SW480 (cell line): ENCODE measurements around the gene OR2T34.
"Not testable (repeated sequence)": the region's sequence is repeated elsewhere in the genome, so short reads cannot be mapped to it uniquely, and the experiment has no call there.

Experiments
- DNase-seq: peaks from one replicate; pipeline ENCODE4 v3.0.0-alpha.2; 2016; ENCODE audit warnings: low spot score

OR2T34 gene, protein sequence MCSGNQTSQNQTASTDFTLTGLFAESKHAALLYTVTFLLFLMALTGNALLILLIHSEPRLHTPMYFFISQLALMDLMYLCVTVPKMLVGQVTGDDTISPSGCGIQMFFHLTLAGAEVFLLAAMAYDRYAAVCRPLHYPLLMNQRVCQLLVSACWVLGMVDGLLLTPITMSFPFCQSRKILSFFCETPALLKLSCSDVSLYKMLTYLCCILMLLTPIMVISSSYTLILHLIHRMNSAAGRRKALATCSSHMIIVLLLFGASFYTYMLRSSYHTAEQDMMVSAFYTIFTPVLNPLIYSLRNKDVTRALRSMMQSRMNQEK

DNA sequence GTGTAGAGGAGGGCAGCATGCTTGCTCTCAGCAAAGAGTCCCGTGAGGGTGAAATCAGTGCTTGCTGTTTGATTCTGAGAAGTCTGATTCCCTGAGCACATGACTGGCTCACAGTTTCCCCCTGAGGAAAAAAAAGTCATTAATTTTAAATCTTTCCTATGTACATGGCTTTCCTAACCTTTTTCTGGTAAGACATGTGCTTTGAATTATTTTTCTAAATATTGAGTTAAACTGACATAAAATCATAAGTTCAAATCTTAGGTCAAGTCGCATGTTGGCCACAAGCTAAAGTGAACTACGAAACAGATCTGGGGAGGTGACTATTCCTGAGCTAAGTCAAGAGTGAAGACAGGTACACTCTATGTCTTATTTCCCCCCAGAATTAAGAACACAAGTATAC is at the start of gene OR2T34:
OR2T34 (minus strand) TSS at position 101 of the 400 bp plus-strand sequence; CDS start at position 101, 0 bp downstream.
- not testable (repeated sequence) for DNase-seq

DNA sequence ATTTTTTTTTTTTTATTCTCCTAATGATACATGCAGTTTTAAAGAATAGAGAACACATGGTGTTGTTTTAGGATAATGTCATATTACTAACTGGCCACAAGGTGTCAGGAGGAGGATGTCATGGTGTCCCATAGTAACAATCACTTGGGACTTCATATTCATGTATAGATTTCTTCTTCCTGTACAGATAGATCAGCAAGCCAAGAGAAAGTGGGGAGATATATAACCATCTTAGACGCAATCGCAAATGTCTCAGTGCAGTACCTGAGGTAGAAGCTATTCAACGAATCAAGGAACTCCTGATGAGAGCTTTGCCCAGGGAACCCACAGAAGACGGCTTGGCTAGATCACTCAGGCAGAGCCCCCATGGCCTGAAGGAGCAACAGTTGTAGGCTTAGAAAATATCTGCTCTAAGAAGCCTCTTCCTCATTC is 48.0 kb upstream of the OR2T34 start:
- DNase-seq = peak; percentile 34

DNA sequence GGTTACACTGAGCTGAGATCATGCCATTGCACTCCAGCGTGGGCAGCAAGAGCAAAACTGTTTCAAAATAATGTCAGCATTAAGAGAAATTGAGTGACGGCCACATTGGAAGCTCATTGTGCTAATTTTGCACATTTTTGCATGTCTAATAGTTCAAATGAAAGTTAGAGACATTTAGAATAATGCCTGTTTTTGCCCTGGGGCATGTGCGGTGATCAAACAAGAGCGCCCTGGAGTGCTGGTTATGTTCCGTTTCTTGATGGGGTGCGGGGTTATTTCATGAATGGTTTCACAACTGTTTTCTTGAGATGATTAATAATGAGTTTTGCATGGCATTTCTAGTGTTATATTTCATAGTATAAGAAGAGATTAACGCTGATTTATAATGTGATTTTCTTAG is 47.2 kb upstream of the OR2T34 start:
- no peak for DNase-seq

DNA sequence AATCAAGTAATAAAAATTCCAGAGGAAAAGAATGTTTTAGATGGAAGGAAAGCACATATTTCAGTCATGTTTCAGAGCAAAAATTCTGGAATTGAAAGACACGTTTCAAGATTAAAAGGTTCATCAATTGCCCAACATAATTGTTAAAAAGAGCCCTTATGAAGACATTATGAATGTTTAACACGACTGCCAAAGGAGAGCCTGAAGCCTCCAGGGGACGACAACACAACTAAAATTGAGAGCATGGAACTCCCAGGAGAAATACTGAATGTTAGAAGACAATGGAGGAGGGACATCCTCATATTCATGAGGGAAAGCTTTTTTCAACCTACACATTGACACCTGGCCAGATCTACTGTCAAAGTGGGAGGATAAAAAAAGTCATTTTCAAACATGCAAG is 44.3 kb upstream of the OR2T34 start:
- peak; percentile 9 for DNase-seq

DNA sequence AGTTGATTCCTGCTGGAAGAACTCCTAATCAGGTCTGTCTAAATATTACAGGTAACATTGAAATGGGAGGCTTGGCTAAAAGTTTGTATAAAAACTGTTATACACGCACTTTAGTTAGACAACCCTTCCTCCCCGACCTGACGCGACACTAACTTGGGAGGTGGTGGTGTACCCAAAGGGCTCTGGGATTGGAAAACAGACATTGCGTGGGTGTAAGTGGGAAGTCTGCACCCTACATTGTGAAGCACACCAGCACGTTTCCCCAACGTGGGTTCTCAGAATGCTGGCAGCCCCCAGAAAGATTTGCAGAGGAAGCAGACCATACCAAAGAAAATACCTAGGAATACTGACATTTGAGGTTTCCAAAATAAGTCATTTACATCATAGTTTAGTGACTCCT is 43.6 kb upstream of the OR2T34 start:
- no peak for DNase-seq

DNA sequence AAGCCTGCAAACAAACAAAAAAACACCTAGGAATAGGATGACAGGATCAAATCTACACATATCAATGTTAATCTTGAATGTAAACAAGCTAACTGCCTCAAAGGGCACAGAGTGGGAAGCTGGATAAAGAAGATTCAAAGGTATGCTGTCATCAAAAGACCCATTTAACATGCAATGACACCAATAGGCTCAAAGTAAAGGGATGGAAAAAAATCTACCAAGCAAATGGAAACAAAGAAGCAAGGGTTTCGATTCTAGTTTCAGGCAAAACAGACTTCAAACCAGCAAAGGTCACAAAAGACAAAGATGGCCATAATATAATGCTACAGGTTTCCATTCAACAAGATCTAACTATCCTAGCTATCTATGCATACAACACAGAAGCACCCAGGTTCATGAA is 39.2 kb upstream of the OR2T34 start:
- no peak for DNase-seq

DNA sequence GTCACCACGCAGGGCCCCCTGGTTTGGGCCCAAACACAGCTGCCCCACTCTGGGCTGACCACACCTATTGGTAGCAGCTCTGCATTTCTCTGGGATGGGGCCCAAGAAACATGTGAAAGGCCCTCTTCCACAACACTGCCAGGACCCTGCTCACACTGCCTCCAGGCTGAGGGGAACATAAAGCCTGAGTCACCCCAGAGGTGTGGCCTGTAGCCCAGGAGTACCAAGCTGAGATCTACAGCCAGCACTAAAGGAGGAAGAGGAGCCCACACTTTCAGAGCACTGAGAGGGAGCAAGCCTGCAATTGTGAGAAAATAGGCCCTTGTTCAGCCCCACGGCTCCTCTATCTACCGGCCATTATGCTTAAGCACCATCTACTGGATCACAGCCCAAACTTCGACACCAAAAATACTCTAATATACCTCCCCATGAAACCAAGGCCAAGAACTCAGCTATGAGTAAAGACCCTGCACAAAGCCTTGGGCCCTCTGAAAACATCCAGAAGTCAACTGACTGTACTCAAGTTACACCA is 37.4 kb upstream of the OR2T34 start:
- no peak for DNase-seq

DNA sequence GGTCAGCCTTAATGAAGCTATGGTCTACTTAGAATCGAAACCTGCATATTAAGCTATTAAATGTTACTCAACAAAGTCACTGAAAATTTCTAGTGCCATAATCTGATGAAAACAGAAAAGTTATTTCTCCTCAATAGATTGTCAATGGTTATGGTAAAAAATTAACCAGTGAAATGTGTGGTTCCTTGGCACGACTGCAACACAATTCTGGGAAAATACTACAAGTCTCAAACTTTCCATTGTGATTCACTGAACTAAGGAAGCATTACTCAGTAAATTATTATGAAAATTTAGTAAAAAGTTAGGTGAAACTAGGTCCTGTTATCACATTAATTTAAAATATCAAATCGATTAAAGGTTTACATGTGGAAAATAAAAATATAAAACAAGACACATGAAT is 35.7 kb upstream of the OR2T34 start:
- DNase-seq = no peak

DNA sequence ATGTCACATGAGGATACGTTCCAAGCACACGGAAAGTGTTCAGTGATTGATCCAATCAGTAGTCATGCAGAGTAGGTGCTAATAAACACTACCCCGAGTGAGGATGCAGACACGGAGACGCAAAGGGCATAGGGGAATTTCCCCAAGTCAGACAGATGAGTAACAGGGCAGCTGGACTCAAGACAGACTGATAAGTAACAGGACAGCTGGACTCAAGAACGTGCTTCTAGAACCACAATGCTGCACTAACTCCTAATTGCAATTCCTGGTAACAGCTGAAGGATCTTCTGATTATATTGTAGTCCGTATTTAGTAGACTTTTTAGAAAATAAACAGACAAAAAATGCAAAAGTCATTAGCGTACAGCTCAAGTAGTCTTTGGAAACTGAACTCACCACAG is 24.8 kb upstream of the OR2T34 start:
- DNase-seq = no peak

DNA sequence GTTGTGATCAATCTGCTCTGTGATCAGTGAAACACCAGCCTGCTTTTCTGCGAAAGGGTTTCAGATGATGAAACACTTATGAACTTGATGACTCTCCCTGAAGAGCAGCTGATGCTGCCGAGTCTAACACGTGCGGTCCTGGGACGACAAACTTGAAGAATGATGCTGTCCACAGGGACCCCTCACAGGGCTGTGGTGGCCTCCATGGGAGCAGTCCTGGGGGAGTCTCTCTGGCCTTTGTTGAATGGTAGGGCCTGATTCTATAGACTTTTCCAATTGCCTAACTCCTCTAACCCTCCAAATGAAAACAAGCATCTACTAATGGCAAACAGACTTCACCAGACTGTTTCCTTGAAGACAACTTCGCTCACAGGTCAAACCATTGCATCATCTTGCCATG is 23.0 kb upstream of the OR2T34 start, which contains the start of gene OR2T10:
OR2T10 (minus strand) TSS at position 112 of the 400 bp plus-strand sequence. CDS start 3,932 bp downstream, outside the sequence.
- no peak for DNase-seq

DNA sequence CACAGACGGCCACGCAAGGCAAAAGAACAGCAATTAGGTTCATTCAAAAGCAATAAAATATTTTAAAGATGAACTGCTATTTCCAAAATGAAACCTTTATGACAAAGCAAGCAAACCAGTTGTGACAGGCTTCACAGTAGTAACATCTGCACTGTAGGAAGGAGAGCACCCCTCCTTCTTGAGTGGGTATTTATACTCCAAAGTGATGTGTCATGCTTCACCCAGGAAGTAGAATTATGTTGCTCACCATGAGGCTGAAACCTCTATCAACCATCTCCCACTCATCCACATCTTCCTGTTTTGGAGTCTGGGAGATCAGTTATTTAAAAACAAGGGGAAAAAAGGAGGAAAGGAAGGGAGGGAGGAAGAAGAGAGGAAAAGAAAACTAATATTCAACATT is 22.1 kb upstream of the OR2T34 start:
- no peak for DNase-seq

DNA sequence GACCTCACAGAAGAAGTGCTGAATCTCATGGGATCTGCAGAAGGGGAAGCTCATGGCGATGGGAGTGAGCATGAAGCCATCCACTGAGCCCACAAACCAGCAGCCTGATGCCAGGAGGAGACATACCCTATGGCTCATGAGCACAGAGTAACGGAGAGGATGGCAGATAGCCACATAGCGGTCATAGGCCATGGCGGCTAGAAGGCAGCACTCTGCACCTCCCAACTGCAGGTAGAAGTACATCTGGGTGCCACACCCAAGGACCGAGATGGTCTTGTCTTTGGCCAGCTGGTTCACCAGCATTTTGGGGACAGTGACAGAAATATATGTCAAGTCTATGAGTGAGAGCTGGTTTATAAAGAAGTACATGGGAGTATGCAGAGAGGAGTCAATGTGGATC is 18.7 kb upstream of the OR2T34 start:
- DNase-seq = no peak

DNA sequence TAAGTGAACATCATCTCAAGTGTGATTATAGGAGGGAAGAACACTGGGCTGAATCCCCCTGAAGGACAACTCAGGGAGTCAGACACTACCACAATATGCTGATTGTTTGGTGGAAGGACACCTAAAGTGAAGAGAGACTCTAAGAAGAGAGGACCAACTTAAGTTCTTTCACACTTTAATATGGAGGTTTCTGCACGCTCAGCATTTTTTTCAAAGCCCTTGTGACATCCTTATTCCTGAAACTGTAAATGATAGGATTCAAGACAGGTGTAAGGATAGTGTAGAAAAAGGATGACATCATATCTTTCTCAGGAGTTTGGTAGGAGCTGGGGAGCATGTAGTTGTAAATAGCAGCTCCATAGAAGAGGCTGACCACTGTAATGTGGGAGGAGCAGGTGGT is 18.1 kb upstream of the OR2T34 start:
- no peak for DNase-seq

DNA sequence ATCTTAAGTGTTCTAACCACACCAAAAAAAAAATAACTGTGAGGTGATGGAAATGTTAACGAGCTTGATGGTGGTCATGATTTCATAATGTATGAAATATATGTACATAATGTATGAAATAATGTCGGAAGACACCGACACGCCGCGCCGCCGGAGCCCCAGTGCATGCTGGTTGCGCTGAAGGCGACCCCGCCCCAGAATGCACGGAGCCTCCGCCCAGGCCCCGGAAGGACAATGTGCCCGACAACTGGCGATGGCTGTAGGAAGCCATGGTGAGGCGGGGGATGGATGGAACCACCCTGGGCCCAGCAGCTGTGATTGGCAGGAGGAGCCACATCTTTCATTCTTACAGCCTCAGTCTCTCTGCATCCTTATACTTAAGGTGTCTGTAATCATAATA is 15.5 kb upstream of the OR2T34 start:
- DNase-seq = no peak

DNA sequence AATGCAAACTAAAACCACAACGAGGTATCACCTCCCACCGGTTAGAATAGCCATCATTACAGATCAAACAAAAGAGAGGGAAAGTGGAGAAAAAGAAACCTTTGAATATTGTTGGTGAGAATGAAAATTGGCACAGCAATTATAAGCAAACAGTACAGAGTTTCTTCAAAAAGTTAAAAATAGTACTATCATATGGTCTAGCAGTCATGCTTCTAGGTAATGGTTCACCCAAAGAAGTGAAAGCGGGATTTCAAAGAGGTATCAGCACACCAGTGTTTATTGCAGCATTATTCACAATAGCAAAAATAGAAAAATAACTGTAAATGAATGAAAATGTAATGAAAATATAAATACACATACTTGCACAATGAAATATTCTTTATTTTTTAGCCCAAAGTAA is 14.8 kb upstream of the OR2T34 start:
- DNase-seq = no peak

DNA sequence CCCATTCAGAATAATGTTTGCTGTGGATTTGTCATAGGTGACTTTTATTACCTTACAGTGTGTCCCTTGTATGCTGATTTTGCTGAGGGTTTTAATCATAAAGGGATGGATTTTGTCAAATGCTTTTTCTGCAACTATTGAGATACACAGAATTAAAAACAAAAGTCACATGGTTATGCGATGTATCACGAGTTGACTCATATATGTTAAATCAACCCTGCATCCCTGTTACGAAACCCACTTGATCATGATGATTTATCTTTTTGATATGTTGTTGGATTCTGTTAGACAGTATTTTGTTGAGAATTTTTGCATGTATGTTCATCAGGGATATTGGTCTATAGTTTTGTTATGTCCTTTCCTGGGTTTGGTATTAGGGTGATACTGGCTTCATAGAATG is 10.7 kb upstream of the OR2T34 start:
- DNase-seq = no peak

DNA sequence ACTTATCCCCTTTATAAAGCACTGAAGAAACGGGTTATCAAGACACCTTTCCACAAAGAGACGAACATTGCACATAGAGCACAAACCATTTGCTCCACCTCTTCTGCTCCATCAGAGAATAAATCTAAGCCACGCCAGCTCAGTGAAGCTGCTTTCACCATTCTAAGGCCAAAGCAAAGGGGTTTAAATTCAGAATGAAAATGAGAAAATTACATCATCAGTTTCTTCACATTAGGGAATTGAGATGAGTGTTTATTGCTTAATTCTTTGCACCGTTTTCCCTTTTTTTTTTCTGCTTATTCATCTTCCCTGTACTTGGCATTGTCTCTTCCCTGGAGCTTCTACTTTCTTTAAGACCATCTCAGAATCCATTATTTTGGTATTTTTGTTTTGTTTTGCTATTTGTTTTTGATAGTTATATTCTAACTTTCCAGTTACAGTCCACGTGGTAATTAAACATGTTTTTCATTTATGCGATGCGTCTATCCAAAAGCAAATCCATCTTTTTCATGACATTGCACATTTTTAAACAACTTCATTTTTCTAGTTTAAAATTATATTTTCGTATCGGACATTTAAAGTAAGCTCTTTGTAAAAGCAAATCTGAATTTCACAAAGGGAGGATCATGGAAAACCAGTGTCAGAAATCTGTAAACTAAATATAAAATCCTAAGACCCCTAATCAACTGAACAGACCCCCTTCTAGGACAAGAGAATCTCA is 1.9 kb upstream of the OR2T34 start:
- DNase-seq = no peak

DNA sequence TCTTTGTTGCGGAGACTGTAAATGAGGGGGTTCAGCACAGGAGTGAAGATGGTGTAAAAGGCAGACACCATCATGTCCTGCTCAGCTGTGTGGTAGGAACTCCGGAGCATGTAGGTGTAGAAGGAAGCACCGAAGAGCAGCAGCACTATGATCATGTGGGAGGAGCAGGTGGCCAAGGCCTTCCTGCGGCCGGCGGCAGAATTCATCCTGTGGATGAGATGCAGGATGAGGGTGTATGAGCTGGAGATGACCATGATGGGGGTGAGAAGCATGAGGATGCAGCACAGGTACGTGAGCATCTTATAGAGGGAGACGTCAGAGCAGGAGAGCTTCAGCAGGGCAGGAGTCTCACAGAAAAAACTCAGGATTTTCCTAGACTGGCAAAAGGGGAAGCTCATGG is 701 bp downstream of the OR2T34 start:
- DNase-seq = not testable (repeated sequence)

DNA sequence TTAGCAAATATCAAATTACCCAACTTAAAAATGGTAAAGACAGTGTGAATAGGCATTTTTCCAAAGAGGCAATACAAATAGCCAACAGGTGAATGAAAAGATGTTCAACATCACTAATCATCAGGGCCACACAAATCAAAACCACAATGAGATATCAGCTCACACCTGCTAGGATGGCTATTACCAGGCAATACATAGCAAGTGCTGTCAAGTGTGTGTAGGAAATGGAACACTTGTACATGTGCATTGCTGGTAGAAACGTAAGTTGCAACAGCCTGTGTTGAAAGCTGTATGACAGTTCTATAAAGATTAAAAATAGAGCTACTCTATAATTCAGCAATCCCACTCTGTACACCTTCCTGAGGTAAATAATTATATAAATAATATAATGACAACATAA is 2.5 kb downstream of the OR2T34 start:
- not testable (repeated sequence) for DNase-seq

DNA sequence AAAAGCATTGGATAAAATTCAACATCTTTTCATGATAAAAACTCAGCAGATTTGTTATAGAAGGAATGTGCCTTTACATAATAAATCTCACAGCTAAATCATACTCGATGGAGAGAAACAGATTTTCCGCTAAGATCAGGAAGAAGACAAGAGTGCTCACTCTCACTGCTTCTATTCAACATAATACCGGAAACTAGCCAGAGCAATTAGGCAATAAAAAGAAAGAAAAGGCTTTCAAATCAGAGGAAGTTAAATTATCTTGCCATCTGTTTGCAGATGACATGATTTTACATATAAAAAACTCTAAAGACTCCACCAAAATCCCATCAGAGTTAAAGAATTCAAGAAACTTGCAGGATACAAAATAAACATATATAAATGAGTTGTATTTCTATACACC is 3.7 kb downstream of the OR2T34 start:
- not testable (repeated sequence) for DNase-seq

DNA sequence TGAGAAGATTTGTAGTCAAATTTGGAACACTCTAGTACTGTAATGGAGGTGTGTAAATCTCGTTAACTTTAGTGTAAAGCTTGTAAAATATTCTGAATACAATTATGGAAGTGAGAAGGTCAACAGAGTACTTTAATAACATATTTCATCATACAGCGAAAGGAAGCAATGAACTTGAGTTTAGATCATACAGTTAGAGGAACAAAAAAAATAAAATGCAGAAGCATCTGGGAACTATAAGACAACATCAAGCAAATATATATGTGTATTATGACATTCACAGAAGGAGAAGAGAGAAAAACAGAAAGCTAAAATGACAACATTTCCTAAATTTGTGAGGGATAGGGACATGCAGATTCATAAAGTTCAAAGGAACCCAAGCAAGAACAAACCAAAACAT is 5.5 kb downstream of the OR2T34 start:
- not testable (repeated sequence) for DNase-seq

DNA sequence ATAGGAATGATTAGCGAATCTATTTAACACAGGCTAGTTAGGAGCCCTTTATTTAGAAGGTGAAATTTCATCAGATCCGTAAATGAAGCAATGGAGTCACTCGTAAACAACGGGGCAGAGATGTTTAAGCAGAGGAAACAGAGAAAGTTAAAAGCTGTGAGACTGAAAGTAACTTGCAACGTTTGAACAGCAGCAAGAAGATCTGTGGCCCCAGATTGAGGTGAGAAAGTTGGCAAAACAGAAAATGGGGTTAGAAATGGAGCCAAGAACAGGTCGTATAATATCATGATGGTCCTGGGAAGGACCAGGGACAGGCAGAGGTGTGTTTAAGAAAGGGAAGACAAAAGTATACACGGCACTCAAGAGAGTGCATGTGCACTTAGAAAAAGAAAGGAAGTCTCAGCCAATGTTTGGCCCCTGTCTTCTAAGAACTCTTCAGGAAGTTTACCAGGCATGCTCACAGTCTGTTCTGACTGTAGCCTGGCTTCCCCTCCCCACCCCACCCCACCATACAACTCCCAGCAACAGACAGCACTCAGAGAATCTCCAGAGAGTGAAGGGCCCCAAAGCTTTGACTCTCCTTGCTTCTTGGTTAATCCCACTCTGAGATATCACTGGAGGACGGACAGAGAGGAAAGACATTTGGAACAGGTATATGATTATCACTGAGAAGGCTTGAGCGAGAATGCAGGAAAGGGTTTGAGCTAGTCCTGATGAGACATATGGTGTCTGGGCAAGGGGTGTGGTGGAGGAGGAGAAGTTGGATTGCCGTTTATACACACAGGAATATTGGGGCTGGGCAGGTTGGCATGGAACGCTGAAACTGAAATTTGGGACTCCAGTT is 8.8 kb downstream of the OR2T34 start:
- not testable (repeated sequence) for DNase-seq
